ENCODE measurements around the gene DSC2.
A peak's percentile ranks its signal among the peaks of the same experiment; 100 is the strongest.

The DSC2 gene

GRCh38 chr18:31098878-31099277 lies 3.3 kb downstream of the DSC2 start:
- POLR2A ChIA-PET, result no interaction called here
- Histone ChIP-seq H3K4me3 (ENCODE audit: control insufficient read depth in 1 of 7, extremely low read depth in 1 of 7, insufficient read depth in 4 of 7, low read depth in 2 of 7, low read length in 6 of 7) (no peak overlapping the region), H3K9me3 (ENCODE audit: control extremely low read depth in 1 of 5, control insufficient read depth in 4 of 5, insufficient read depth in 2 of 5, low read depth in 1 of 5, low read length in 4 of 5) (no peaks in the 10 kb centered on the region), H3K27me3 (replicated peaks in 2 of 5; ENCODE audit: control insufficient read depth in 4 of 5, insufficient read depth in 5 of 5, low read length in 4 of 5) (peaks cover 0 to 39% (median 17%) of the 10 kb centered on the region in 5 experiments), H3K4me1 (ENCODE audit: control extremely low read depth in 1 of 4, control insufficient read depth in 4 of 4, insufficient read depth in 4 of 4, low read length in 3 of 4) (peaks cover 4 to 18% (median 15%) of the 10 kb centered on the region in 4 experiments), H3K36me3 (ENCODE audit: control insufficient read depth in 4 of 4, insufficient read depth in 4 of 4, low read length in 3 of 4) (no peaks in the 10 kb centered on the region), H3K27ac (ENCODE audit: insufficient read depth in 1 of 2, low read depth in 1 of 2, low read length in 2 of 2, poor library complexity in 1 of 2, severe bottlenecking in 2 of 2) (no peak overlapping the region)
- CTCF ChIA-PET, result no interaction called here
- no peak for DNase-seq

DNA sequence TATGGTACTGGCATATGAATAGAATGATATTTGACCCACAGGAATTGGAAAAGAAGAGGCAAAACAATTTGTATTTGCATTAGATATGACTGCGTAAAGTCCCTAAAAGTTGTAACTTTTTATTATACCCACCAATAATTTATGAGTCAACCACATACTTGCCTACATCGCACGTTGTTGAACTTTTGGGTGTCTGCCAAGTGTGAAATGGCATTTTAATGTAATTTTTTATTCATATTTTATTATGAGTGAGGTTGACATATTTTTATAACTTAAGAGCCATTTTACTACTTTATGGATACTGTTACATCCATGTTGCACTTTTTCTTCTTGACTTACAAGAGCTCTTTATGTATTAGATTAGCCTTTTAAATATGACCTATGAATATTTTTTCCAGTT lies 4.6 kb downstream of the DSC2 start:
- no peak overlapping the region for H3K27ac ChIP-seq (ENCODE audit: insufficient read depth in 1 of 2, low read depth in 1 of 2, low read length in 2 of 2, poor library complexity in 1 of 2, severe bottlenecking in 2 of 2)
- H3K4me3 ChIP-seq (ENCODE audit: control insufficient read depth in 1 of 7, extremely low read depth in 1 of 7, insufficient read depth in 4 of 7, low read depth in 2 of 7, low read length in 6 of 7), result no peak overlapping the region
- no peaks in the 10 kb centered on the region for H3K9me3 ChIP-seq (ENCODE audit: control extremely low read depth in 1 of 5, control insufficient read depth in 4 of 5, insufficient read depth in 2 of 5, low read depth in 1 of 5, low read length in 4 of 5)
- peaks cover 0 to 32% (median 12%) of the 10 kb centered on the region in 5 experiments for H3K27me3 ChIP-seq (replicated peaks in 2 of 5; ENCODE audit: control insufficient read depth in 4 of 5, insufficient read depth in 5 of 5, low read length in 4 of 5)
- H3K36me3 ChIP-seq (ENCODE audit: control insufficient read depth in 4 of 4, insufficient read depth in 4 of 4, low read length in 3 of 4), result no peaks in the 10 kb centered on the region
- no CpG with 5 or more reads among the region's 3 CpGs for WGBS (ENCODE audit: insufficient coverage)
- peak in 2 of 3 donors; percentile 21 to 22 for DNase-seq
- POLR2A ChIA-PET, result no interaction called here
- CTCF ChIA-PET, result no interaction called here
- H3K4me1 ChIP-seq (ENCODE audit: control extremely low read depth in 1 of 4, control insufficient read depth in 4 of 4, insufficient read depth in 4 of 4, low read length in 3 of 4), result peaks cover 4 to 18% (median 15%) of the 10 kb centered on the region in 4 experiments

DNA sequence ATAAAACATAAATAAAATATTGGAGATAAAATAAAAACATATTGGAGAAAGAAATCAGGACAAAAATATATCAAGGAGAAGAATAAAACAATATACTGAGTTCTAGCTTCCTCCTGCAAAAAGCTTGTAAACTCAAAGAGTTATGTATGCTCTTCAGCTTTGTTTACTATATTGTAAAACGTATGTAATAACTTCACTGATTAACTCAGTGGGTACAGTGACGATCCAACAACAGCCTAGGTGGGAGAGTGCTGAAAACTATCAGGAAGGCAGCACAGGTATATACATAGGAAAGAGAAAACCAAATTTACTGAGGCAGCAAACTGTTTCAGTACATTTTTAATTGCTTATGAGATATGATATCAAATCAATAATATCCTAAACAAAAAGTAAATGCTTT lies 8.3 kb downstream of the DSC2 start:
- CTCF ChIA-PET, result no interaction called here
- Histone ChIP-seq H3K27ac (ENCODE audit: insufficient read depth in 1 of 2, low read depth in 1 of 2, low read length in 2 of 2, poor library complexity in 1 of 2, severe bottlenecking in 2 of 2) (no peak overlapping the region), H3K4me3 (ENCODE audit: control insufficient read depth in 1 of 7, extremely low read depth in 1 of 7, insufficient read depth in 4 of 7, low read depth in 2 of 7, low read length in 6 of 7) (no peak overlapping the region), H3K27me3 (replicated peaks in 2 of 5; ENCODE audit: control insufficient read depth in 4 of 5, insufficient read depth in 5 of 5, low read length in 4 of 5) (no peaks in the 10 kb centered on the region), H3K9me3 (ENCODE audit: control extremely low read depth in 1 of 5, control insufficient read depth in 4 of 5, insufficient read depth in 2 of 5, low read depth in 1 of 5, low read length in 4 of 5) (no peaks in the 10 kb centered on the region), H3K36me3 (ENCODE audit: control insufficient read depth in 4 of 4, insufficient read depth in 4 of 4, low read length in 3 of 4) (no peaks in the 10 kb centered on the region), H3K4me1 (ENCODE audit: control extremely low read depth in 1 of 4, control insufficient read depth in 4 of 4, insufficient read depth in 4 of 4, low read length in 3 of 4) (no peaks in the 10 kb centered on the region)
- WGBS (ENCODE audit: insufficient coverage), result 100% methylated on average over 2 of the region's 2 CpGs
- DNase-seq, result no peak
- POLR2A ChIA-PET, result no interaction called here

DNA sequence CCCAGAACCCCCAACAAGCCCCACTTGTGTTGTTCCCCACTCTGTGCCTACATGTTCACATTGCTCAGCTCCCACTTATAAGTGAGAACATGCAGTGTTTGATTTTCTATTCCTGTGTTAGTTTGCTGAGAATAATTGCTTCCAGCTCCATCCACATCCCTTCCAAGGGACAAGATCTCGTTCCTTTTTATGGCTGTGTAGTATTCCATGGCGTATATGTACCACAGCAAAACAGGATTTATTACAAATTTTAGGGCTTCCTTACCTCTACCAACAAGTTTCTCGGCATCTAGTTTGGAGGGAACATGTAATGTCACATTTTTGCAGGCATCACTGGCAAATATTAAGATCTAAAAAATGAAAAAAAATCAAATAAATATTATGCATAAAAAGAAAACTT lies 8.9 kb downstream of the DSC2 start:
- no peak overlapping the region for H3K27ac ChIP-seq (ENCODE audit: insufficient read depth in 1 of 2, low read depth in 1 of 2, low read length in 2 of 2, poor library complexity in 1 of 2, severe bottlenecking in 2 of 2)
- DNase-seq, result no peak
- H3K4me1 ChIP-seq (ENCODE audit: control extremely low read depth in 1 of 4, control insufficient read depth in 4 of 4, insufficient read depth in 4 of 4, low read length in 3 of 4), result no peaks in the 10 kb centered on the region
- no CpG with 5 or more reads among the region's 3 CpGs for WGBS (ENCODE audit: insufficient coverage)
- no peak overlapping the region for H3K4me3 ChIP-seq (ENCODE audit: control insufficient read depth in 1 of 7, extremely low read depth in 1 of 7, insufficient read depth in 4 of 7, low read depth in 2 of 7, low read length in 6 of 7)
- H3K36me3 ChIP-seq (ENCODE audit: control insufficient read depth in 4 of 4, insufficient read depth in 4 of 4, low read length in 3 of 4), result no peaks in the 10 kb centered on the region
- H3K9me3 ChIP-seq (ENCODE audit: control extremely low read depth in 1 of 5, control insufficient read depth in 4 of 5, insufficient read depth in 2 of 5, low read depth in 1 of 5, low read length in 4 of 5), result no peaks in the 10 kb centered on the region
- H3K27me3 ChIP-seq (replicated peaks in 2 of 5; ENCODE audit: control insufficient read depth in 4 of 5, insufficient read depth in 5 of 5, low read length in 4 of 5), result no peaks in the 10 kb centered on the region
- ChIA-PET CTCF (no interaction called here), POLR2A (no interaction called here)

DNA sequence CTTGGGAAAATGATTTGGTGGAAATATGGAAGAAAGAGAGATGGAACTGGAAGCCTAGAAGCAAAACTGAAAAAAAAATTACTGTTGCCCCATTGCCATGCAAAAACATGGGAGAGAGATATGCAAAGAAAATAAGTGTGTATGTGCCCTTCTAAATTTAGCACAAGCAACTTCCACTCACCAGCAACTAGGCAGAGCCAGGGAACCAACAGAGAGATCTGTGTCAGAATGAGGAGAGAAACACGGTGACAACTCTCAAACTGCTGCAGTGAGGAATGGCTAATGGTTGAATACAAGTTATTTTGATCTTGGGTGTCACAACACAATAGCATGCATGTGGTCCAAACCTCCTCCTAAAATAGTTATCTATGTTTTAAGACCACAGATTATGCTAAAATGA lies 10.9 kb downstream of the DSC2 start:
- no peaks in the 10 kb centered on the region for H3K4me1 ChIP-seq (ENCODE audit: control extremely low read depth in 1 of 4, control insufficient read depth in 4 of 4, insufficient read depth in 4 of 4, low read length in 3 of 4)
- no peaks in the 10 kb centered on the region for H3K27me3 ChIP-seq (replicated peaks in 2 of 5; ENCODE audit: control insufficient read depth in 4 of 5, insufficient read depth in 5 of 5, low read length in 4 of 5)
- H3K4me3 ChIP-seq (ENCODE audit: control insufficient read depth in 1 of 7, extremely low read depth in 1 of 7, insufficient read depth in 4 of 7, low read depth in 2 of 7, low read length in 6 of 7), result no peak overlapping the region
- ChIA-PET POLR2A (no interaction called here), CTCF (no interaction called here)
- DNase-seq, result no peak
- H3K9me3 ChIP-seq (ENCODE audit: control extremely low read depth in 1 of 5, control insufficient read depth in 4 of 5, insufficient read depth in 2 of 5, low read depth in 1 of 5, low read length in 4 of 5), result no peaks in the 10 kb centered on the region
- H3K27ac ChIP-seq (ENCODE audit: insufficient read depth in 1 of 2, low read depth in 1 of 2, low read length in 2 of 2, poor library complexity in 1 of 2, severe bottlenecking in 2 of 2), result no peak overlapping the region
- no peaks in the 10 kb centered on the region for H3K36me3 ChIP-seq (ENCODE audit: control insufficient read depth in 4 of 4, insufficient read depth in 4 of 4, low read length in 3 of 4)
- WGBS (ENCODE audit: insufficient coverage), result 80% methylated on average over 1 of the region's 1 CpG

- H3K4me3 ChIP-seq (ENCODE audit: control insufficient read depth in 1 of 7, extremely low read depth in 1 of 7, insufficient read depth in 4 of 7, low read depth in 2 of 7, low read length in 6 of 7), result no peak overlapping the region
- CTCF ChIA-PET, result no interaction called here
- no peak for DNase-seq
- no peaks in the 10 kb centered on the region for H3K36me3 ChIP-seq (ENCODE audit: control insufficient read depth in 4 of 4, insufficient read depth in 4 of 4, low read length in 3 of 4)
- H3K27ac ChIP-seq (ENCODE audit: insufficient read depth in 1 of 2, low read depth in 1 of 2, low read length in 2 of 2, poor library complexity in 1 of 2, severe bottlenecking in 2 of 2), result no peak overlapping the region
- H3K27me3 ChIP-seq (replicated peaks in 2 of 5; ENCODE audit: control insufficient read depth in 4 of 5, insufficient read depth in 5 of 5, low read length in 4 of 5), result no peaks in the 10 kb centered on the region
- POLR2A ChIA-PET, result no interaction called here
- H3K4me1 ChIP-seq (ENCODE audit: control extremely low read depth in 1 of 4, control insufficient read depth in 4 of 4, insufficient read depth in 4 of 4, low read length in 3 of 4), result no peaks in the 10 kb centered on the region
- no peaks in the 10 kb centered on the region for H3K9me3 ChIP-seq (ENCODE audit: control extremely low read depth in 1 of 5, control insufficient read depth in 4 of 5, insufficient read depth in 2 of 5, low read depth in 1 of 5, low read length in 4 of 5)
- 90% methylated on average over 2 of the region's 3 CpGs for WGBS (ENCODE audit: insufficient coverage)
These were observed 13.7 kb downstream of the DSC2 start for GRCh38 chr18:31088532-31088931.

DNA sequence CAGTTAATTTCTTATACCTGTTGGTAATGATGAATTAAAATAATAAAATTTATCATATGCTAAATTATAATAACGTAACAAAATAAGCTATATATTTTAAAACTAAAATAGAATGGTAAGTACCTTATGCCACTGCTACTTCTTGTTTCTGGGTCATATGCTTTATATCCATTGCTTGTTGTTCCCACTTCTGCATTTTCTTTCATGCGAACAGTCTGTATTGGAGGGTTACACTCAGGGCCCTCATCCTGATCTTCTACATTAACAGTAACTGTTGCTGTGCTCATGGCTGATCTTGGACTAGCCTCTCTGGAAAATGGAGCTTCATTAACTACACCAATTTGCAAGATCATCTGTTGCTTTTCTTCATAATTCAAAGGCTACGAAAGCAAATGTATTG lies 22.2 kb downstream of the DSC2 start:
- no peak overlapping the region for H3K27ac ChIP-seq (ENCODE audit: insufficient read depth in 1 of 2, low read depth in 1 of 2, low read length in 2 of 2, poor library complexity in 1 of 2, severe bottlenecking in 2 of 2)
- ChIA-PET POLR2A (no interaction called here), CTCF (no interaction called here)
- H3K27me3 ChIP-seq (replicated peaks in 2 of 5; ENCODE audit: control insufficient read depth in 4 of 5, insufficient read depth in 5 of 5, low read length in 4 of 5), result no peaks in the 10 kb centered on the region
- H3K4me1 ChIP-seq (ENCODE audit: control extremely low read depth in 1 of 4, control insufficient read depth in 4 of 4, insufficient read depth in 4 of 4, low read length in 3 of 4), result no peaks in the 10 kb centered on the region
- H3K4me3 ChIP-seq (ENCODE audit: control insufficient read depth in 1 of 7, extremely low read depth in 1 of 7, insufficient read depth in 4 of 7, low read depth in 2 of 7, low read length in 6 of 7), result no peak overlapping the region
- peaks cover 0 to 2% (median 0%) of the 10 kb centered on the region in 5 experiments for H3K9me3 ChIP-seq (ENCODE audit: control extremely low read depth in 1 of 5, control insufficient read depth in 4 of 5, insufficient read depth in 2 of 5, low read depth in 1 of 5, low read length in 4 of 5)
- no peak for DNase-seq
- H3K36me3 ChIP-seq (ENCODE audit: control insufficient read depth in 4 of 4, insufficient read depth in 4 of 4, low read length in 3 of 4), result no peaks in the 10 kb centered on the region
- 82% methylated on average over 1 of the region's 3 CpGs for WGBS (ENCODE audit: insufficient coverage)

Data from common myeloid progenitor, CD34-positive (primary cell).